GM18867 (cell line): ENCODE measurements around the gene DRAXIN.

Experiments used
- ATAC-seq: cut with Tn5 transposase; IDR thresholded peaks from one replicate; pipeline ENCODE4 v1.9.1; 2021; ENCODE audit warnings: mild to moderate bottlenecking, moderate library complexity; ENCODE audit not compliant: unreplicated experiment

The DRAXIN gene

DNA sequence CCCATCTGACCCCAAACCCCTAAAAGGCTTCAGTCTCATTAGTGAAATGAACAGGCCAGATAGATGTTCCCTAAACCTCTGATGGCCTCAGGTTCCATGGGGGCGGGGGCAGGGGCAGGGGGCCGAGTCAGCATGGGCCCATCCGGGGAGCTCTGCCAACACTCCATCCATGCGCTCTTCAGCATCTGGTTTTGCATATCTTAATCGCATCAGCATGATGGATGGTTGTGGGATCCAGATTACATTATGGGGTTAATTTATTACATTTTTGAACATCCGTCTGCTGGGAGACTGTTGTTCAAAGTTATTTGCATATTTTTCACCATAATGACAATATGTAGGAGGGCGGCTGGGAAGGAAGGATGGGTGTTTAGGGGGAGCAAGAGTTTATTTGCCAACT is 7.4 kb upstream of the DRAXIN start:
- no peak for ATAC-seq

DNA sequence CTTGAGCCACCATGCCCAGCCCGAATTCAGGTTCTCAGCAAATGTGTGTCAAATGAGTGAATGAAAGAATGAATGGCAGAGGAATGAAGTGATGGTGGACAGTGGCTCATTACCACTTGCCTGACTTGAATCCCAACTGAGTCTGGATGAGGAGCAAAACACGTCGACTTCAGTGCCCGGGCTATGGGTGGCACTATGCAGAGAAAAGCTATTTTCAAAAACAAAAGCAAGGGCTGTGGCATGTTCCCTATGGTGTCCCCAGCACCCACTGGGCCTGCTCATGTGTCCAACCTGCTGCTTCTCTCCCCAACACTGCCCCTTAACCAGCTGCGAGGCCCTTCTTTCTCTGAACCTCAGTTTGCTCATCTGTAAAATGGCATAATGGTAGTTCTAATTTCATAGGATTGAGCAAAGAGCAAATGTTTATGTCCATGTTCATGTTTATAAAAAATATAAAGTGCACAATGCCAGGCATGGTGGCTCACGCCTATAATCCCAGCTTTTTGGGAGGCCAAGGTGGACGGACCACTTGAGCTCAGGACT is 6.2 kb upstream of the DRAXIN start:
- ATAC-seq, result no peak

DNA sequence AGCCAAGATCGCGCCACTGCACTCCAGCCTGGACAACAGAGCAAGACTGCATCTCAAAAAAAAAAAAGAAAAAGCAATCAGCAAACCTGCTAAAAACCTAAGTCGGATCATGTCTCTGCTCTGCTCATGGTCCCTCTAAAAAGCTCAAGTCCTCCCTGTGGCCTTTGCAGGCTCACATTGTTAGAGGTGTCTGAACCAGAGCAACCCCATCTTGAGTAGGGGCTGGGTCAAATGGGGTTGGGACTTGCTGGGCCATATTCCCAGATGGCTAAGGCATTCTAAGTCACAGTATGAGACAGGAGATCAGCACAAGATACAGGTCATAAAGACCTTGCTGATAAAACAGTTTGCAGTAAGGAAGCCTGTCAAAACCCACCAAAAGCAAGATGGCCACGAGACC is 3.0 kb upstream of the DRAXIN start:
- no peak for ATAC-seq

DNA sequence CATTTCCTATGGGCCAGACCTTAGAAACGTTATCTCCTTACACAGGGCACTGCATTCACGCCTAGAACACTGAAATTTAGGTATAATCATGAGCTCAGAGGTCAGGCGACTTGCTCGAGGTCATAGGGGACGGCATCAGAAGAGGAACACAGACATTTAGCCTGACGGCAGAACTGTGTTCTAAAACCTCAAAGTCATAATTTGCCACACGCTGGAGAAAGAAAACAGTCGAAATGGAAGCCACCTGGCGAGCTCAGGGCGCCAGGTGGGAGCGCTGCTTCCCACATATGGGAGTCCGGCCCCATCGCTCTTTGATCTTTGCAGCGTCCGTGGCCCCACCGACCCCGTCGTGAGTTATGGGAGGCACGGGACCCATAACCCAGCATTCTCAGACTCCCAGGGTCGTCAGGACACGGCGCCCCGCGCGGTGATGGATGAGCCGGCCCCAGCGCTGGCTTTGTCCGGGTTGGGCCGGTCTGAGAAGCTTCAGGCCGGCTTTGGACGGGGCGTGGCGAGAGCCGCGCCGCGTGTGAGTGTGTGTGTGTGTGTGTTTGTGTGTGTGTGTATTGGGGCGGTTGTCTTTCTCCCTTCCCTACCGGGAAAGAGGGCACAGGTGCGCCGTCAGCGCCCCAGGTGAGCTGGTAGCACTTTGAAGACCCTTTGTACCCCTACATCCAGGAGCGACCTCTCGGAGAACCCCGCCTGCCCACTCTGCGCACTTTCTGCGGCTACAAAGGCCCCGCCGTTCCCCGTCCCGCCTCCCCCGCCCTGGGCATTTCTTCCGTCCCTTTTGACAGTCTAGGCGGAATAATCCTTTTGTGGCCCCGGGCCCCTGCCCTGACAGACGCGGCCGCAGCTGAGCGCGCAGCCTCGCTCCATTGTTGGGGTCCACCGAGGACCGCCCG is 861 bp upstream of the DRAXIN start:
- ATAC-seq, result no peak

DNA sequence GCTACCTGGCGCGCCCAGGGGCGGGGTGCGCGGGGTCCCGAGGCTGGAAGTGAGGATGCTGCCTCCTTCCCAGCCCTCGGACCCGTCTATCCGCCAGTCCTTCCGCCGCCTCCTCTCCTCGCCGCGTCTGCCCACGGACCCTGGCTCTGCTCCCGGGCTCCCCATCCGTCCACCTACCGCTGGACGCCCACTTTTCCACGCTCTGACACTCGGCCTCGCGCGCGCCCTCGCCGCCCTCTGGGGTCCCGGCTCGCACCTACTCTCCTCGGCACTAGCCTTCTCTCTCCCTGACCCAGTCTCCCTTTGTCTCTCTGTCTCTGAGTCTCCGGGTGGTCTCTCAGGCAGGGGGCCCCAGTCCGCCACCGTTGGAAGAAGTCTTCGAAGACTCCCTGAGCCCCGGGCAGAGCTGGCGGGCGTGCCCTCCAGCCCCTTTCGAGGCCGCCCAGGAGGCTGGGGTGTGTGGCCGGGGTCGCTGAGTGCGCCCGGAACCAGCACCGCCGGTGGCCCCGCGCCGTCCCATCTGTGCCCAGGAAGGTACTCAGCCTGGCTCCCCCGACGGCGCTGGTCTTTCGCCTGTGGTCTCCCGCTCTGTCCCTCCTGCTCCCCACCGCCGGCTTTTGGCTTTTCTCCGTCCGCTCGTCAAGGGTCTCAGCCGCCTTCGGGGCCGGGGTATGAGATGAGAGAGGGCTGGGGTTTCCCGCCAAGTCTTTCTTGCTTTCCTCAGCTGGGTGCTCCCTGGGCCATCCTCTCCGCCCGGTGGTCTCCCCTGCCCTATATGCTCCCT is 610 bp downstream of the DRAXIN start:
- no peak for ATAC-seq

DNA sequence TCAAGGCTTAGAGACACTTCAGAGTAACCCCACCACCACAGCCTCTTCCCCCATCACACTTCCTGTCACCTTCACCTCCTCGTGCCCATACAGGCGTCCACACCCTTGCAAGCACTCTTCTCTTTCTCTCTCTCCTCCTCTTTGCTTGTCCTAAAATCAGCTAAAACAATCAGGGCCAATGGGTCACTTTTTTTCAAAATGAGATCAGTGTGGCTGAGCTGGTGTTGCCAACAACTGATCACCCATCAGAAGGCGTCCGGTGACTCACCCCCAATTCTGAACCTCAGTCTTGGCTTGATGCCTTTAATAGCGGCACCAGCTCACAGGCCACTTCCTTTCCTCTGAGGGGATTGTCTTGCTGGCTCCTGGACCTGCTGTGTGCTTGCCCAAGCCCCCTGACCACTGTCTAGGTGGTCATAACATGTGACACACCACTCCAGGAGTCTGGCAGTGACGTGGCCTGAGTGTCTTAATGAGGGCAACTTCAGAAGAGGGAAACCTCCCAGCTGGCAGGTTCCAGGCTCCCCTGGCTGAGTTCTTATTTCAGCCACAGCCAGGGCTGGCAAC is 1.6 kb downstream of the DRAXIN start:
- ATAC-seq, result no peak

DNA sequence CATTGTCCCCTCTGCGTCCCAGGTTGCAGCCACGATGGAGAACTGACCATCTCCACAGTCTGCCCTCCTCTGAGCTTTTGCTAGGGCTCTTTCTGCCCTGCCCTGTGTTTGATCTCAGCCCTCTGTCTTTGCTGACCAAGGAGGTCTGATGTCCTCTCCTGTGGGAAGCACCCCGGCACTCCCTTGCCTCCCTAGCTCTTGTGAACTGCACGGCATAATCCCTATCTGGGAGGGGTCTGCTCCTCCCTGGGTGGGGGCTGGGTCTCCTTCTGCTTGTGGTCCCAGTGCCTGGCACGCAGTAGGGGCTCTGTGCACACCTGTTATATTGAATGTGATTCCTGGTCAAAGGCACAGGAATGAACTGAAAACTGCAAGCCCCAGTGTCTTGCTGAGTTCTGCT is 2.4 kb downstream of the DRAXIN start:
- ATAC-seq, result no peak

DNA sequence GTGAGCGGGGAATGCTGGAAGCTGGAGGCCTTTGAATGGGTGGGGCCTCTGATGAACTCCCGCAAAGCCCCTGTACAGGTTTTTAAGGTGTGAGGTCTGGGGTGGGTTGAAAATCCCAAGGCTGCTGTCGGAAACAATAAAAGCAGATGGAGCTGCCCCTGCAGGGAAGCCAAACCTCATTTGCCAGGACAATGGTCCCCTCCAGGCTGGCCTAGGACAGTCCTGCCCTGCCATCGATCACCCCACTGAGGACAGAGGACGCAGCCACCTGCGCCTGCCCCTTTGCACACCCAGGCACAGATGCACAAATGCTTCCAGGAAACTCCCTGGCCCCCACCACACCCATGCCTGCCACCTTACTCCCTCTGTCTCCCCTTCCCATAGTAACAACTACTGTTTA is 4.4 kb downstream of the DRAXIN start:
- no peak for ATAC-seq

DNA sequence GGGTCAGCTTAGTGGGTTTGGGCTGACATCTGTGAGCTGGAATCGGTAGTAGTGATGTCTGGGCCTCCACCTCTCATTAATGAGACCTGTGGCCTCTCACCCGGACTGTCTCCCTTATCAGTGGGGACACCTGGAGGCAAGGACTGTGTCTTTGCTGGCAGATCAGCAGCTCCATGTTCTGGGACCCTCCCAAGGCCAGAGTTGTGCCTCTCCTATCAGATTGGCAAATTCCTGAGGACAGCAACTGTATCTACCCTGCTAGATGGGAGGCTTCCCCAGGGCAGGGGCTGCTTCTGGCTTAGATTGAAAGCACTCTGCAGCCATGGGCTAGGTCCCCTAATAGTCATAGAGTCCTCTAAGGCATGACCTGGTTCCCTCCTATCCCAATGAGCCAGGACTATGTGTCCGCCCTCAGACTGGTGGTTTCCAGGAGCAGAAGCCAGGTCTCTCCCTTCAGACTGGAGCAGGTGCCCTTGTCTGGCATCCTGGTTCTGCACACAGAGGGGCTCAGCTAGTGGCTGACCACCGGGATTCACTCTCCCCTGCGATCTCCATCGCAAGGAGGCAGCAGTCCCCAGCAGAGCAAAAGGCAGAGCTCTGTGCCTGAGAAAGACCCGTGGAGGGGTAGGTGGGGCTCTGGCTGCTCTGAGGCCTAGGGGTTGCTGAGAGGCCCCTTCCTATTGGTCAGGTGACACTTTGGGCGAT is 5.8 kb downstream of the DRAXIN start:
- ATAC-seq, result no peak

DNA sequence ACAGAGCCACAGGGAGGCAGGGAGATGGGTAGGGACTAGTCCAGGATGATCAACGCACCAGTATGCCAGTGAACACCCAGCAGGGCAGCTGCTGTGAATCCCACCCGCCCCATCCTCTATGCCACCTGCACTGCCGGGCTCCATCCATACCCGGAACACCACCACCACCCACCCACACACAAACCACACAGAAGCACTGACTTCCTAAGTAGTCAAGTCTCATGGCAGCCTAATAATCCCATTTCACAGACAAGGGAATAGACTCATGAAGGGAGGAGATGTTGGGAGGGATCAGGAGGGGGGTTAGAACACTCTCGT is 6.3 kb downstream of the DRAXIN start:
- no peak for ATAC-seq

DNA sequence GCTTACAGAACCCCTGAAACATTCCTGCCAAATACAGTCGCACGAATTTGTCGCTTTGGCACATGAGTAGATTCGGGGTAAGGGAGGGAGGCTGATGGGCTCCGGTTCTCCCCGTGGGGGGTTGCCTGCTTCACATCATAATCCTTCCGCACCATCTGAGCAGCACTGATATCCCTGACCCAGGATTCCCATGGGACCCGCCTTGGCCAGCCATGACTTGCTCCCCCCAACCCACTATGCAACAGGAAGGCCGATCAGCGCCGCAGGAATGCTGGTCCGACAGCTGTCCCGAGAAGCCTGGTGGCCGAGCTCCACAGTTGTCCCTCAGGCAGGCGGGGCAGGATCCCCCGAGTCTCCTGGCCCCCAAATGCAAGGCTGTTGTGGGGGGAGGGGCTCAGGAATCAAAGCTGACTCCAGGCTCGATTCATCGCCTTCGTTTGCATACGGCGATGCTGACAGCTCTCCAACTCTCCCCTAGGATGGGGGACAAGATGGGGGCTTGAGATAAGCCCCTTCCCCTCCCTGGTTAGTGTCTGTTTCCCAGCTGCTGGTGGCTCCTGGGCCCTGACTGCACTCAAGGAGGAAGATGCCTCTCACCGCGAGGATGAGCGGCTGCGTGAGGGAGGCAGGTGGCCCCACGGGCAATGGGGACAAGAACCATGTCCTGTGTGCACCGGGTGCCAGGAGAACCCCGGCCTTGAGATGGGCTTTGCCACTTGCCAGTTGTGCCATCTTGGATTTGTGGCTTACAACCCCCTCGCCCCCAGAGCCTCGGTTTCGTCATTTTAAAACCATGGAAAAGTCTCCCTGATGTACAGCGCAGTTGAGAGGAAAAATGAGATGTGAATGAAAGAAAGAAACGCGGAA is 9.3 kb downstream of the DRAXIN start:
- no peak for ATAC-seq

DNA sequence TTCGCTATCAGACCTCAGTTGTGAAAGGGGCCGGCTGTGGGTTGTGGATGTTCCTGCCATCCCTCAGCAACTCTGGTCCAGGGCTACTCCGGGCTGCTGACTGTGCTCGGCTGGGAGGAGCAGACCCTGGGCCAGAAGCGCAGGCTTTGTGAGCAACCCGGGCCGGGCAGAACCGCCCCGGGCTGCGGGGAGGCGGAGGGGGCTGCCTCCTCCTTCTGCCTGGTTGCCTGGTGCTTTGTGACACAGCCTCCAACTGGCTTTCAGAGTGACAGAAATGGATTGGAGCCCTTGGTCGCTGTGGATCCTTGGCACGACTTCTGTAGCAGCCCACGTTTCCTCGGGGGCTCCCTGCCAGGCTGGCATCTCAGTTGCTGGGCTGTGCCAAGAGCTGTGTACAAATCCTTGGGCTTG is 10.0 kb downstream of the DRAXIN start:
- ATAC-seq, result no peak

DNA sequence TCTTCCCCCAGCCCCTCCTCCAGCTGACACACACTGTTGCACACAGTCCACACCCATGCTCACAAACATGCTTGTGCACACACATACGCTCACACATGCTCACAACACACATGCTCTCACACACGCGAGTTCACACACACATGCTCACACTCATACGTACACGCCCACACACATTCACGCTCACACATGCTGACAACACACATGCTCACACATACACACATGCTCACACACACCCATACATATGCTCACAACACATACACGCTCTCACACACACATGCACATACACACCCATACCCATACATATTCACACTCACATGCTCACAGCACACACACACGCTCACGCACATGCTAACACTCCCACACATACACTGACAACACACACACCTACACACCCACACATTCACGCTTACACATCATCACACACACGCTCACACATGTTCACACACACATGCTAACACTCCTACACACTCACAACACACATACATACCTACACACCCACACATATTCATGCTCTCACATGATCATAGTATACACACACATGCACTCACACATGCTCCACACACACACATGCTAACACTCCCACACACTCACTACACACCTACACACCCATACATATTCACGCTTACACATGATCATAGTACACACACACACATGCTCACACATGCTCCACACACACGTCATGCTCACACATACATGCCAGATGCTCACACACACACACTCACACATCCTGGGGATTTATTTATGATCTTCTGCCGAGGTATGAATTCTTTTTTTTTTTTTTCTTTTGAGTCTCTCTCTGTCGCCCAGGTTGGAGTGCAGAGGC is 10.7 kb downstream of the DRAXIN start:
- no peak for ATAC-seq

DNA sequence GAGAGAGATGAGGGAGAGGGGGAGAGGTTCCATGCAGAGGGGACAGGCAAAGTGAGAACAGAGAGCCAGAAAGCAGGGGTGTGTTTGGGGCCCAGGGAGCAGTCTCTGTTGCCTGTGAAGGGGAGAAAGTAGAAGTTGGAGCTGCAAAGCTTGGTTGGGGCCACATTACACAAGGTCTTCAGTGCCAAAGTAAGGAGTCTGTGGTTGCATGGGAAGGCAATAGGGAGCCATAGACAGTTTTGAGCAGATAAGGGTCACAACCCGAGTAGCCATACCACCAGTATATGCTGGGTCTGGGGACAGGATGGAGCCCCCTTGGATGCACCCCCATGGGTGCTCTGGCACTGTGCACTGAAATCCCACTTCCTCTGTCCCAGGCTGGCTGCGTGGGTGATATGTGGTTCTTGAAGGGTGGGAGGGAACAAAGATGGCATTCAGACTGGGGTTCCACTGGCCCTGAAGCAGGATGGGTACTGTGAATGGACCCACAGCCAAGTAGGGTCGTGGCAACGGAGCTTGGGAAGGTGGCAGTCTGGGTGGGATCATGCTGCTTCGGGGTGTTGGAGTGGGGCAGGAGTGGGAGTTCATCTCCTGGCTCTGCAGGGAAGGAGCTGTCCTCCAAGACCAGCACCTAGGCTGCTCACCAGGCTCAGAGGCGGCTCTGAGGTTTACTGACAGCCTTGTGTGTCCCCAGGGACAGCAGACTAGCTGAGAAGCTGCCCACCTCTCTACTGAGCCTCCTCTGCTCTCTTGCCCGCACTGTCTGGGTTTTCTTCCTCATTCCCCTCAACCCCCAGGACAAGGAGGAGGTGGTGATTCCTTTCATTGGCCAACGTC is 12.1 kb downstream of the DRAXIN start:
- ATAC-seq, result no peak

DNA sequence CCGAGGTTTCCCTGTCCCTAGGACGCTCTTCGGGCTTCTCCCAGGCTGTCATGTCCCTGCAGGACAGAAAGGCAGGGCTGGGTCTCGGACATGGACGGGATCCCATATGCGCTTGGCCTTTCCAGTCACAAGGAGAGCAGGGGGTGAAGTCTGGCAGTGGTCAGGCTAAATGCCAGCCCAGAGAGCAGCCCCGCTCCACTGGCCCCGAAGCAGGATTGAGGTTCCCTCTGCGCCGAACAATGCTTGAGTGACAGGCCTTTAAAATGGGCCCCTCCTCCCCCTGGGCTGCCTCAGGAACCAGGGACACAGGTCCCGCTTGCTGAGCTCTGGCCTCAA is 12.7 kb downstream of the DRAXIN start:
- no peak for ATAC-seq

DNA sequence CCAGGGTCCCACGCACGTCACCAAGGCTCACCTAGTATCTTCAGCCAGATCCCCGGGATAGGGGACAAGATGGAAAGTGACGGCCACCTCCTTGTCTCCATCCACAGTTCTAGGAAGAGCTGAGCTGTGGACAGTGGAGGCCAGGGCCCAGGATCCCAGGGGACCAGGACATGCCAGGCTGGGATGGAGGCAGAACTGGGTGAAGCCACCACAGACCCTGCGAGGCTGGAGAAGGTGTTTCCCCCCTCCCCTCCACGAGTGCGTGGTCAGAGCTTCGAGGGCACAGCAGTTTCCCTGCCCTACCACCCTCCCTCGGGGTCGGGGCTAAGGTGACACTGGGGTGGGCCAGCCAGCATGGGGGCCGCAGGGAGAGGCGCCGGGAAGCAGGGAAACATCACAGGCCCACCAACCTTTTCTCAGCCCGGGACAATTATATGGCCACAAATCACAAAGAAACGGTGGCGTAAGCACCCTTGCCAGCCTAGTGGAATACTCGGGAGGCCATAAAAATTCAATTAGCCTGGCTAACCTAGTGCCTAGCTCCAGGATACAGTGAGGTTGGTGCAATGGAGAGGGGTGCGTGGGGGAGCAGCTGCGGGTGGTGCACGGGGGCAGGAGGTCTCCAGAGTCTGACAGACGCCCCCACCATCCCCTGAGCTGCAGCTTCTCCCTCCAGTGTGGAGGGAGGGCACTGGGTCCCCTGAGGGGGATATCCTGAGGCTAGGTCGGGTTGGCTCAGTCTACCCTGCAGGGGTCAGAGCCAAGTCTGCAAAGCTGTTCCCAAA is 13.4 kb downstream of the DRAXIN start:
- ATAC-seq, result no peak

DNA sequence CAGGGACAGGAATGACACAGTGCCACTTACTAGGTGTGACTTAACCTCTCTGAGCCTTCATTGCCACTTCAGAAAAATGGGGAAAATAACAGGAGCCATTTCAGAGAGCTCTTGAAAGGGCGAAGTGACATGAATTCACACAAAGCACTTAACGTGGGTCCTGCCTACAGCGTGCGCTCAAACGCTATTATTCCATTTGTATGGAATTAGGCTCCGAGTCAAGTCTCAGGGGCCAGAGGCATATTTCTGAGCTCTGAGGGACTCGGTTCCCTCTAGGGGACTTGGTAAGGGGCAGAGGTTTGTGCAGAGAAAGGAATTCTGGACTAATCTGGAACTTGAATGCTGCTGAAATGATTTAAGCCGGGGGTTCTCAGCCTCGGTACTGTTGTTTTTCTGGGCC is 14.1 kb downstream of the DRAXIN start:
- ATAC-seq, result no peak

DNA sequence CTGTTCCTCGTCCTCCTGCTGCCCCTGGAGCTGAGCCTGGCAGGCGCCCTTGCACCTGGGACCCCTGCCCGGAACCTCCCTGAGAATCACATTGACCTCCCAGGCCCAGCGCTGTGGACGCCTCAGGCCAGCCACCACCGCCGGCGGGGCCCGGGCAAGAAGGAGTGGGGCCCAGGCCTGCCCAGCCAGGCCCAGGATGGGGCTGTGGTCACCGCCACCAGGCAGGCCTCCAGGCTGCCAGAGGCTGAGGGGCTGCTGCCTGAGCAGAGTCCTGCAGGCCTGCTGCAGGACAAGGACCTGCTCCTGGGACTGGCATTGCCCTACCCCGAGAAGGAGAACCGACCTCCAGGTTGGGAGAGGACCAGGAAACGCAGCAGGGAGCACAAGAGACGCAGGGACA is 14.8 kb downstream of the DRAXIN start:
- ATAC-seq, result no peak
